Measurements from ENCODE around the gene TTC28. TPM values are rescaled to one million over a fixed set of nuclear protein-coding genes. Genes with fewer than 3 reads are reported as not detected.

Gene TTC28
- total RNA-seq, 5 donors from 2014 or later (not counting 1 experiment from before 2014, with no cell fraction given) = 2.3 to 7.8 (median 3.0) TPM

DNA sequence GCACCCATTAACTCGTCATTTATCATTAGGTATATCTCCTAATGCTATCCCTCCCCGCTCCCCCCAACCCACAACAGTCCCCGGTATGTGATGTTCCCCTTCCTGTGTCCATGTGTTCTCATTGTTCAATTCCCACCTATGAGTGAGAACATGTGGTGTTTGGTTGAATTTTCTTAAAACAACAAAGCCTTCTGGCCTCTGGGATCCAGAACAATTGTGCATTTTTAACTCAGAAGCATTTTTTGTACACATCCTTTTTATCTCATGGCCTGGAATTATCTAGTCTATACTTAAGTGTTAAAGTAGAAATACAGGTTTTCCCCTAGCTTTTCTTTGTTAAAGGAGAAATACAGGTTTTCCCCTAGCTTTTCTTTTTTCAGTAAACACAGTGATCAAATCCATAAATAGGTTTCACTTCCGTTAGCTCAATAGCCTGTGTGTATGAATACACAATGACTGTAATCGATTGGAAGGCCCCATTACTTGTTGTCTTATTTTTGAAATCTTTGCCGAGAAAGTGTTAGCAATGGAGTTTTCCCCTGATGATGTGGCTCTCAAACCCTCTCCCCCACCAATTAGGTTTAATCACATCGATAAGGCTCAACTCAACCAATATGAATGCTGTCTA, 635.0 kb downstream of the TTC28 start:
- Mint-ChIP-seq H3K27ac (no peak overlapping the region), H3K36me3 (no peaks in the 10 kb centered on the region), H3K27me3 (peaks cover 0 to 2% of the 10 kb centered on the region in 2 donors), H3K4me3 (no peak overlapping the region), H3K9me3 (no peaks in the 10 kb centered on the region), H3K4me1 (no peaks in the 10 kb centered on the region)
- H3K4me3 ChIP-seq (ENCODE audit: control insufficient read depth in 1 of 2, extremely low read depth in 1 of 2, low read length in 1 of 2) = no peak overlapping the region
- no peaks in the 10 kb centered on the region for H3K36me3 ChIP-seq (ENCODE audit: control insufficient read depth in 2 of 2, extremely low read depth in 1 of 2, insufficient read depth in 1 of 2, low read length in 1 of 2)
- no peak for ATAC-seq (replicated peaks in 1 of 4)
- WGBS (ENCODE audit: insufficient coverage) = no CpG with 5 or more reads among the region's 7 CpGs
- CTCF ChIA-PET = no interaction called here
- no peaks in the 10 kb centered on the region for H3K4me1 ChIP-seq (ENCODE audit: control insufficient read depth in 1 of 2, extremely low read depth in 1 of 2, insufficient read depth in 2 of 2, low read length in 2 of 2)
- peaks cover 0 to 6% of the 10 kb centered on the region in 2 experiments for H3K27me3 ChIP-seq (replicated peaks in 1 of 2; ENCODE audit: control insufficient read depth in 2 of 2, extremely low read depth in 1 of 2, insufficient read depth in 2 of 2, low read length in 1 of 2)
- no peaks in the 10 kb centered on the region for H3K9me3 ChIP-seq
- no peak for DNase-seq
- no peak overlapping the region for H3K27ac ChIP-seq (ENCODE audit: low read length)
- POLR2A ChIA-PET = no interaction called here

DNA sequence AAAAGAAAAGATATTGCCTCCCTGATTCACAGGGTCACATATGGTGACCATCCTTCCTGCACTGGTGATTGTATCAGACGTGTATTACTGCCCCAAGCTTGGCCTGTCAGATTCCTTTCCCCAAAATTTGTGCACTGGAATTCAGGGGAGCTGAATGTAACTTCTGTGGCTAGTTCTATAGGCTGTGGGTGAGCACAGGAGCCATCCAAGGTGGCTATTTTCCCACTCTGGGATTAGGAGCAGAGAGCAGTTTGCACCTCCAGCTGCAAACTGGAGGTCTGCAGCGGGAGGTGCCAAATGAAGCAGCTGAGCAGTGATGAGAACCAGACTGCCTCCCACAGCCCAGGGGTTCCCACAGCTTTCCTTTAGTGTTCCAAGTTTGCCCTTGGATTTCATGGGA, 636.4 kb downstream of the TTC28 start:
- POLR2A ChIA-PET = no interaction called here
- Histone ChIP-seq H3K4me1 (ENCODE audit: control insufficient read depth in 1 of 2, extremely low read depth in 1 of 2, insufficient read depth in 2 of 2, low read length in 2 of 2) (no peaks in the 10 kb centered on the region), H3K9me3 (no peaks in the 10 kb centered on the region), H3K27me3 (replicated peaks in 1 of 2; ENCODE audit: control insufficient read depth in 2 of 2, extremely low read depth in 1 of 2, insufficient read depth in 2 of 2, low read length in 1 of 2) (peaks cover 0 to 6% of the 10 kb centered on the region in 2 experiments), H3K36me3 (ENCODE audit: control insufficient read depth in 2 of 2, extremely low read depth in 1 of 2, insufficient read depth in 1 of 2, low read length in 1 of 2) (no peaks in the 10 kb centered on the region), H3K4me3 (ENCODE audit: control insufficient read depth in 1 of 2, extremely low read depth in 1 of 2, low read length in 1 of 2) (no peak overlapping the region), H3K27ac (ENCODE audit: low read length) (no peak overlapping the region)
- H3K27me3 Mint-ChIP-seq = peaks cover 0 to 2% of the 10 kb centered on the region in 2 donors
- no peaks in the 10 kb centered on the region for H3K36me3 Mint-ChIP-seq
- H3K4me3 Mint-ChIP-seq = no peak overlapping the region
- DNase-seq (no peak), ATAC-seq (replicated peaks in 1 of 4) (no peak)
- H3K4me1 Mint-ChIP-seq = no peaks in the 10 kb centered on the region
- WGBS (ENCODE audit: insufficient coverage) = 20% methylated on average over 1 of the region's 2 CpGs
- H3K27ac Mint-ChIP-seq = no peak overlapping the region
- CTCF ChIA-PET = no interaction called here
- H3K9me3 Mint-ChIP-seq = no peaks in the 10 kb centered on the region

DNA sequence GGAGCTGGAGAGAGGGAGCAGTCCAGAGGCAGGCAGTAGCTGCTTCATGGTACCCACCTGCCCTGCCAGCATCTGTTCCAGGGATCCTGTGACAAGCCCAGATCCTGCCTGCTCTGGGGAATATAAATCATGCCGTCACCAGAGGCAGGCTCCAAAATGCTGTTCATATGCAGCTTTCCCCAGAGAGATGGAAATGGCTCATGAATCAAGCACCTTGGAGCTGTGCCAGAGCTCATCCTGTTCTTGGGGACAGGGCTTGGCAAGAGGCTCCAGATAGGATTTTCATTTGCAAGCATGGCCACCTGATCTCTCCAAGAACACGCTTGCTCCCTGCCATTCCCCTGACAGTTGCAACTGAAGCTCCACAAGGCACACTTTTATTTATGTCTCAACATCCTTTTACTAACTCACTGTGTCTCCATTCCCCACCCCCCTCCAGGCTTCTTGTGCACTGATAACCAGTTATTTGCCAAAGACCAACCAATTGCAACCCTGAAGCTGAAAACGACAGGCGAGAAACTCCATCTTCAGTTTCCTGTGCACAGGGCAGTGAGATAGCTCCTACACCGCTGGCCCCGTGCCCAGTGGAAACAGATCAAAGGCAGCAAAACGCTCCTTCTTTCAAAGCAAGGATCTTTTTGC, 644.8 kb downstream of the TTC28 start:
- Mint-ChIP-seq H3K27ac (no peak overlapping the region), H3K27me3 (peaks cover 0 to 14% of the 10 kb centered on the region in 2 donors), H3K36me3 (no peaks in the 10 kb centered on the region), H3K4me1 (peaks cover 5 to 19% (median 12%) of the 10 kb centered on the region in 3 donors), H3K9me3 (no peaks in the 10 kb centered on the region), H3K4me3 (peak overlapping the region in 1 of 3 donors; percentile 31)
- Histone ChIP-seq H3K9me3 (no peaks in the 10 kb centered on the region), H3K4me3 (ENCODE audit: control insufficient read depth in 1 of 2, extremely low read depth in 1 of 2, low read length in 1 of 2) (no peak overlapping the region), H3K36me3 (ENCODE audit: control insufficient read depth in 2 of 2, extremely low read depth in 1 of 2, insufficient read depth in 1 of 2, low read length in 1 of 2) (peaks cover 0 to 2% of the 10 kb centered on the region in 2 donors), H3K27me3 (replicated peaks in 1 of 2; ENCODE audit: control insufficient read depth in 2 of 2, extremely low read depth in 1 of 2, insufficient read depth in 2 of 2, low read length in 1 of 2) (peaks cover 0 to 19% of the 10 kb centered on the region in 2 experiments), H3K4me1 (ENCODE audit: control insufficient read depth in 1 of 2, extremely low read depth in 1 of 2, insufficient read depth in 2 of 2, low read length in 2 of 2) (peaks cover 2 to 10% of the 10 kb centered on the region in 2 experiments), H3K27ac (ENCODE audit: low read length) (no peak overlapping the region)
- POLR2A ChIA-PET = no interaction called here
- DNase-seq = peak in 25 of 35 experiments; percentile 6 to 53 (median 29)
- WGBS (ENCODE audit: insufficient coverage) = 49% methylated on average over 5 of the region's 7 CpGs
- CTCF ChIA-PET = no interaction called here
- ATAC-seq (replicated peaks in 1 of 4) = peak in 1 of 4 experiments; percentile 62

DNA sequence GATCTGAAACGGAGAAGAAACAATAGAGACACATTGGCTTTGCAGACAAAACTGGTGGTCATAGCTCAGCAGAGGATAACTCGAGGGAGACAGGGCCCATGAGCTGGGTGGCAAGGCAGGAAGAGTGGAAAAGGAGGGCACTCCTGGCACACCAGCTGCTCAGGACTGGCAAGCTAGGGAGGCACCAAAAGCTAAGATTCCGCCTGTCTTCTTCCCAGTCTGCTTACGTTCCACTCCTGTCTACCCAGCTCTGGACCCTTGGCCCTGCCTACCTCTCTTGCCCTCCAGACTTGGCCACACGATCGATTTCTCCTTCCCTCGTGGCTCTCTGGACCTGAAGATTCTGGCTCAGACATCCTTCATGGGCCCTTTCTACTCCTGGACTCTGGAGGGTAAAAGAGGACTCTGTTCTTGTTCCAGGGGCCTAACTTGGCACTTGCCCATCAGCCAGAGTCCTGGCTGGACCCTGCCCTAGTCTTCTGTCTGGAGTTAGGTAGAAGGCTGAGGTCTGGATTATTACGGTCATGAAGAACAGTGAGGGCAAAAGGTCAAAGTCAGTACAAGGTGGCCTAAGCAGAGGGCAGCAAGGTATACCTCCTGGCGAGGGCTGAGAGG, 645.4 kb downstream of the TTC28 start:
- Histone ChIP-seq H3K4me3 (ENCODE audit: control insufficient read depth in 1 of 2, extremely low read depth in 1 of 2, low read length in 1 of 2) (no peak overlapping the region), H3K27me3 (replicated peaks in 1 of 2; ENCODE audit: control insufficient read depth in 2 of 2, extremely low read depth in 1 of 2, insufficient read depth in 2 of 2, low read length in 1 of 2) (peaks cover 0 to 19% of the 10 kb centered on the region in 2 experiments), H3K36me3 (ENCODE audit: control insufficient read depth in 2 of 2, extremely low read depth in 1 of 2, insufficient read depth in 1 of 2, low read length in 1 of 2) (peaks cover 0 to 2% of the 10 kb centered on the region in 2 donors), H3K9me3 (no peaks in the 10 kb centered on the region), H3K4me1 (ENCODE audit: control insufficient read depth in 1 of 2, extremely low read depth in 1 of 2, insufficient read depth in 2 of 2, low read length in 2 of 2) (peaks cover 2 to 10% of the 10 kb centered on the region in 2 experiments), H3K27ac (ENCODE audit: low read length) (no peak overlapping the region)
- DNase-seq = no peak
- Mint-ChIP-seq H3K4me3 (no peak overlapping the region), H3K27me3 (peaks cover 0 to 14% of the 10 kb centered on the region in 2 donors), H3K27ac (no peak overlapping the region), H3K4me1 (peaks cover 5 to 19% (median 12%) of the 10 kb centered on the region in 3 donors), H3K36me3 (no peaks in the 10 kb centered on the region), H3K9me3 (no peaks in the 10 kb centered on the region)
- CTCF ChIA-PET = no interaction called here
- ATAC-seq (replicated peaks in 1 of 4) = no peak
- 81% methylated on average over 7 of the region's 9 CpGs for WGBS (ENCODE audit: insufficient coverage)
- POLR2A ChIA-PET = no interaction called here

DNA sequence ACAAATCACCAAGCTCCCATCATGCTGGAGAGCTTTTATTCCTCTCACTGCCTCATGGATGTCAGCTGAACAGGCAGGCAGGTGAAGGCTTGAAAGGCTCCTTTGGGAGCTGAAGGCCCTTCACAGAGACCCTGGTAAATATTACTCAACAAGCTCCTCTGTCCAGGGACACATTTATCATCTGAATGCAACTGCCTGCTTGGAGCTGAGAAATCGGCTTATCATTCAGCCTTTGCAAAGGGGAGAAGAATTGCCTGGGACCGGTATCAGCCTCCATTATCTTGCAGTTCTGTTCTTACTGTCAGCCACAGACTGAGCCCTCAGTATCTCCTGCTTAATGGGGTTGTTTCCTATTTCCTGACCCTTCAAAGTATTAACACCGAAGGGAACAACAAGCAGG, 646.8 kb downstream of the TTC28 start:
- POLR2A ChIA-PET = no interaction called here
- CTCF ChIA-PET = interaction anchor here (0.6 kb wide), 2 partner anchors 442 to 457 kb away, joined by 3 read pairs; no protein-coding TSS in a partner anchor

DNA sequence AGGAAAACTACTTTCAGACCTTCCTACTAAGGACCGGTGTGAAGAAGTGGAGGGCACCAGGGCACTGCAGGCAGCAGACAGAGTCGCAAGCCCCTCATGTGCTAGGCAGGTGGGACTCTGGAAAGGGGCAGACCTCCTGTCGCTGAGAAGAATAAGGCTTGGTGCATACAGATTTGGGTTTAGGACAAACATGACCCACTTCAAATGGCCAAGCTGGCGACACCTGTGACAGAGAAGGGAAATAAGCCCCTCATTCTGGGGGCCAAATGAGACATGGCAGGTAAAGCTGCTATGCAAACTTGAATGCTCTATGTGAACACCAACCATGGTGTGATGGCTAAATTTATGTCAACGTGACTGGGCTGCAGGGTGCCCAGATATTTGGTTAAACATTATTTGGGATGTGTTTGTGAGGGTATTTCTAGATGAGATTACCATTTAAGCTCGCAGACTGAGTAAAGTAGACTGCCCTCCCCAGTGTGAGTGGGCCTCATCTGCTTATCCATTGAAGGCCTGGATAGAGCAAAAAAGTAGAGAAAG, 648.2 kb downstream of the TTC28 start:
- Histone ChIP-seq H3K27ac (ENCODE audit: low read length) (no peak overlapping the region), H3K9me3 (no peaks in the 10 kb centered on the region), H3K4me3 (ENCODE audit: control insufficient read depth in 1 of 2, extremely low read depth in 1 of 2, low read length in 1 of 2) (no peak overlapping the region), H3K4me1 (ENCODE audit: control insufficient read depth in 1 of 2, extremely low read depth in 1 of 2, insufficient read depth in 2 of 2, low read length in 2 of 2) (peaks cover 2 to 10% of the 10 kb centered on the region in 2 experiments), H3K36me3 (ENCODE audit: control insufficient read depth in 2 of 2, extremely low read depth in 1 of 2, insufficient read depth in 1 of 2, low read length in 1 of 2) (peaks cover 0 to 7% of the 10 kb centered on the region in 2 donors), H3K27me3 (replicated peaks in 1 of 2; ENCODE audit: control insufficient read depth in 2 of 2, extremely low read depth in 1 of 2, insufficient read depth in 2 of 2, low read length in 1 of 2) (peaks cover 0 to 19% of the 10 kb centered on the region in 2 experiments)
- H3K27ac Mint-ChIP-seq = no peak overlapping the region
- DNase-seq (no peak), ATAC-seq (replicated peaks in 1 of 4) (no peak)
- no peaks in the 10 kb centered on the region for H3K9me3 Mint-ChIP-seq
- no peaks in the 10 kb centered on the region for H3K36me3 Mint-ChIP-seq
- peaks cover 5 to 19% (median 12%) of the 10 kb centered on the region in 3 donors for H3K4me1 Mint-ChIP-seq
- CTCF ChIA-PET = no interaction called here
- H3K4me3 Mint-ChIP-seq = no peak overlapping the region
- H3K27me3 Mint-ChIP-seq = peaks cover 0 to 8% of the 10 kb centered on the region in 2 donors
- WGBS (ENCODE audit: insufficient coverage) = 93% methylated on average over 3 of the region's 6 CpGs
- POLR2A ChIA-PET = no interaction called here

More for the DNA sequence above, 646.8 kb downstream of the TTC28 start:
- Mint-ChIP-seq H3K27ac (no peak overlapping the region), H3K4me3 (no peak overlapping the region), H3K9me3 (no peaks in the 10 kb centered on the region), H3K36me3 (no peaks in the 10 kb centered on the region), H3K4me1 (peaks cover 5 to 19% (median 12%) of the 10 kb centered on the region in 3 donors), H3K27me3 (peaks cover 0 to 14% of the 10 kb centered on the region in 2 donors)
- Histone ChIP-seq H3K4me1 (ENCODE audit: control insufficient read depth in 1 of 2, extremely low read depth in 1 of 2, insufficient read depth in 2 of 2, low read length in 2 of 2) (peaks cover 2 to 10% of the 10 kb centered on the region in 2 experiments), H3K36me3 (ENCODE audit: control insufficient read depth in 2 of 2, extremely low read depth in 1 of 2, insufficient read depth in 1 of 2, low read length in 1 of 2) (peaks cover 0 to 2% of the 10 kb centered on the region in 2 donors), H3K9me3 (no peaks in the 10 kb centered on the region), H3K27ac (ENCODE audit: low read length) (no peak overlapping the region), H3K4me3 (ENCODE audit: control insufficient read depth in 1 of 2, extremely low read depth in 1 of 2, low read length in 1 of 2) (no peak overlapping the region), H3K27me3 (replicated peaks in 1 of 2; ENCODE audit: control insufficient read depth in 2 of 2, extremely low read depth in 1 of 2, insufficient read depth in 2 of 2, low read length in 1 of 2) (peaks cover 0 to 19% of the 10 kb centered on the region in 2 experiments)
- ATAC-seq (replicated peaks in 1 of 4) (no peak), DNase-seq (no peak)
- 100% methylated on average over 1 of the region's 3 CpGs for WGBS (ENCODE audit: insufficient coverage)

Measured in T-cell (primary cell).